ENCODE results near the gene ETFA. TPM values are rescaled to one million over a fixed set of nuclear protein-coding genes. Genes with fewer than 3 reads are reported as not detected.
"Not testable (repeated sequence)": the region's sequence is repeated elsewhere in the genome, so short reads cannot be mapped to it uniquely, and the experiment has no call there.

Gene ETFA
- total and polyA plus RNA-seq, 8 donors, result 102 to 148 (median 130) TPM

DNA sequence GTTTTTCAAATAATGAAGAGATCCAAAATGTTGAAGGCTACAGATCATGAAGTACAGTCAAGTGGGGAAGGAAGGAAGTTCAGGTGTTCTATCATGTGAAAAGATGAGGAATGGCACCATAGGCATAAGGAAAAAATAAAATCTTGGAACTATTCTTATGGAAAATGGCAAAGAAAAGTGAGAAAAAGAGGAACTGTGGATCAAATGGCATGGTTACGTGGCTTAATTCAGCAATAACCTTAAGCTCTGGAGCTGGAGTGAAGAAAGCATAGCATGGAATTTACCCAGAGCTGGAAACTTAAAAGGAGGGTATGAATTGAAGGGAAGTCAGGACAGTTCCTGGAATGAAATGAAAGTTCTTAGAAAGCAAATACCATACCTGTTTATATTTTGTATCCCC lies 14.4 kb downstream of the ETFA start:
- DNase-seq (no peak), ATAC-seq (no peak)
- H3K27ac ChIP-seq, result no peak overlapping the region
- H3K36me3 ChIP-seq, result peaks cover 0 to 5% of the 10 kb centered on the region in 2 donors
- TF ChIP-seq CTCF (IDR thresholded peaks at IDR 0.05), result no peak
- H3K27me3 ChIP-seq, result no peaks in the 10 kb centered on the region
- H3K4me3 ChIP-seq, result no peak overlapping the region
- H3K4me1 ChIP-seq, result peaks cover 5 to 27% of the 10 kb centered on the region in 2 donors
- intact Hi-C loops (cut with DNase I), result no loop called here
- no peaks in the 10 kb centered on the region for H3K9me3 ChIP-seq

GRCh38 chr15:76294463-76294862 lies 16.8 kb downstream of the ETFA start:
- H3K4me3 ChIP-seq; H3K27ac ChIP-seq; H3K9me3 ChIP-seq; ATAC-seq; DNase-seq; H3K27me3 ChIP-seq; intact Hi-C loops (cut with DNase I): not testable (repeated sequence)
- Histone ChIP-seq H3K36me3 (peaks cover 0 to 16% of the 10 kb centered on the region in 2 donors), H3K4me1 (peaks cover 5 to 17% of the 10 kb centered on the region in 2 donors)

GRCh38 chr15:76293361-76293760 lies 17.9 kb downstream of the ETFA start:
- no peak for ATAC-seq
- H3K4me3 ChIP-seq, result no peak overlapping the region
- H3K36me3 ChIP-seq, result peaks cover 0 to 16% of the 10 kb centered on the region in 2 donors
- intact Hi-C loops (cut with DNase I), result no loop called here
- TF ChIP-seq CTCF (IDR thresholded peaks at IDR 0.05), result no peak
- H3K27me3 ChIP-seq, result no peaks in the 10 kb centered on the region
- H3K27ac ChIP-seq, result no peak overlapping the region
- peaks cover 0 to 6% of the 10 kb centered on the region in 2 donors for H3K4me1 ChIP-seq
- DNase-seq, result no peak
- no peaks in the 10 kb centered on the region for H3K9me3 ChIP-seq

DNA sequence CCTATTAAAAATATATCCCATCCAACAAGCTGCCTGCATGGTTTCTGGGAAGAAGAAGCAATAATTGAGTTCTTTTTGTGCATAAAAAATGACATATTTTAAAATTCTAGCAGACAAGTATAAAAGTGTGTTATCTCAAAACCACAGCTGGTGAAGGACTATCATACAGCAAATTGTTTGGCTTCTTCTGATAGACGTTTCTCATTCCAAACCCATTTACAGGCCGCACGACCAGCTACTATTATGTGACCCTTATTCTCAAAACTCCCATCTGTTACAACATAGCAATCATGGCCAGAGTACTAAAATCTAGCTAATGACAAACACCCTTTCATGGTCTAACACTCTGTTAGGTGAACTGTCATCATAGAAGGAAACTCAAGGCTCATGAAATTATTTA lies 21.7 kb downstream of the ETFA start:
- intact Hi-C loops (cut with DNase I), result no loop called here
- DNase-seq, result no peak

DNA sequence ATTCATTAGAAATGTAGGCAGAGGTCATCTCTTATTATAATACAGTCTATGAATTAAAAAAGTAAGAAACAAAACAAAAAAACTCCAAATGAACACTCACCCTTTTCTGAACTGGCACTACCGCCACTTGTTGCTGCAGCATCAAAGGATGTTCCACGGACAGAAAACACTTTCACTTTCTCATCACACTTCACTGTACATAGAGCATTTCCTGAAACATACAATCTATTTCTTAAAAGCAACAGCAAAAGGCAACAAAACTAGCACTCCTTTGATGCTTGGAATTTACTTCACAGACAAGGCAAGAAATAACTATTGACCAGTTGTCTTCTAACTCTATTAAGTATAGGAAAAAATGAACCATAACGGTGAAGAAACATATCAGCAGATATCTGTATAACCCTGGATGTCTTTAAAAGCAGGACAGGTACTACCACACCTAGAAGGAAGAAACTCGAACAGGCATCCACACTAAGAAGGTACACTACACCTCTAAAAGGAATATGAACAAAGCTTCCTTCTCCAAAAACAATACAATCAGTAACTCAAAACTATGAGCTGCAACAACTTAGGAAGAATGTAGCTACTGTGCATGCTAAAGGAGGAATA lies 24.9 kb downstream of the ETFA start:
- H3K4me3 ChIP-seq, result no peak overlapping the region
- peaks cover 0 to 18% of the 10 kb centered on the region in 2 donors for H3K4me1 ChIP-seq
- intact Hi-C loops (cut with DNase I), result no loop called here
- no peaks in the 10 kb centered on the region for H3K9me3 ChIP-seq
- H3K27ac ChIP-seq, result no peak overlapping the region
- peaks cover 0 to 69% of the 10 kb centered on the region in 2 donors for H3K36me3 ChIP-seq
- TF ChIP-seq CTCF (IDR thresholded peaks at IDR 0.05), result no peak
- H3K27me3 ChIP-seq, result no peaks in the 10 kb centered on the region
- ATAC-seq (peak; percentile 43), DNase-seq (no peak)

More for the DNA sequence above, 21.7 kb downstream of the ETFA start:
- peaks cover 0 to 19% of the 10 kb centered on the region in 2 donors for H3K4me1 ChIP-seq
- H3K4me3 ChIP-seq, result no peak overlapping the region
- no peak for ATAC-seq
- TF ChIP-seq CTCF (IDR thresholded peaks at IDR 0.05), result no peak
- H3K9me3 ChIP-seq, result no peaks in the 10 kb centered on the region
- H3K36me3 ChIP-seq, result peaks cover 0 to 47% of the 10 kb centered on the region in 2 donors
- H3K27me3 ChIP-seq, result no peaks in the 10 kb centered on the region
- H3K27ac ChIP-seq, result no peak overlapping the region
